Muscle layer of duodenum (tissue), 2 donors: ENCODE results near the gene KLHL21.

Source experiments
- H3K27ac ChIP-seq: one replicate; pipeline ENCODE4 v1.7.0; 2013; ENCODE audit warnings: mild to moderate bottlenecking, low read length
- H3K27me3 ChIP-seq: one replicate; pipeline ENCODE4 v1.7.0; 2013; ENCODE audit warnings: low read depth, mild to moderate bottlenecking, control low read depth, low read length
- H3K36me3 ChIP-seq, 2 donors: one replicate each; pipeline ENCODE4 v1.7.0; 2013; ENCODE audit warnings: low read length in 2 of 2, control low read depth in 1 of 2, mild to moderate bottlenecking in 1 of 2; ENCODE audit not compliant: insufficient read depth in 2 of 2, control insufficient read depth in 1 of 2
- H3K4me1 ChIP-seq, 2 donors: one replicate each; pipeline ENCODE4 v1.7.0; 2013; ENCODE audit warnings: low read length in 2 of 2, mild to moderate bottlenecking in 2 of 2, control low read depth in 1 of 2, moderate library complexity in 1 of 2; ENCODE audit not compliant: insufficient read depth in 2 of 2, control insufficient read depth in 1 of 2
- H3K4me3 ChIP-seq, 2 donors: one replicate each; pipeline ENCODE4 v1.7.0; 2013; ENCODE audit warnings: low read length in 2 of 2, low read depth in 1 of 2, mild to moderate bottlenecking in 1 of 2
- H3K9me3 ChIP-seq, 2 donors: one replicate each; pipeline ENCODE4 v1.7.0; 2013; ENCODE audit warnings: low read length in 2 of 2, control low read depth in 1 of 2, mild to moderate bottlenecking in 1 of 2; ENCODE audit not compliant: control insufficient read depth in 1 of 2
- donor health status: healthy.

The KLHL21 gene

GRCh38 chr1:6579374-6580118, 23.1 kb downstream of the KLHL21 start, which contains the start of gene ZBTB48:
Gene ZBTB48, plus strand, starts transcription at chr1:6579994. Its CDS starts 616 bp downstream, at chr1:6580610.
- Histone ChIP-seq H3K36me3 (no peaks in the 10 kb centered on the region), H3K27me3 (no peaks in the 10 kb centered on the region), H3K4me3 (peak within 1 kb of the TSS; percentile 79 to 82), H3K4me1 (peaks cover 16 to 21% of the 10 kb centered on the region in 2 donors), H3K27ac (peak within 1 kb of the TSS; percentile 88), H3K9me3 (no peaks in the 10 kb centered on the region)

- Histone ChIP-seq H3K36me3 (no peaks in the 10 kb centered on the region), H3K4me1 (peaks cover 16 to 21% of the 10 kb centered on the region in 2 donors), H3K27me3 (no peaks in the 10 kb centered on the region), H3K27ac (peak overlapping the region; percentile 88), H3K9me3 (no peaks in the 10 kb centered on the region), H3K4me3 (peak overlapping the region; percentile 44 to 82)
Measured at GRCh38 chr1:6578624-6579373, 23.9 kb downstream of the KLHL21 start.

GRCh38 chr1:6577831-6578525, 24.7 kb downstream of the KLHL21 start:
- Histone ChIP-seq H3K27ac (no peak overlapping the region), H3K9me3 (no peaks in the 10 kb centered on the region), H3K4me1 (peaks cover 16 to 21% of the 10 kb centered on the region in 2 donors), H3K4me3 (no peak overlapping the region), H3K27me3 (no peaks in the 10 kb centered on the region), H3K36me3 (no peaks in the 10 kb centered on the region)

GRCh38 chr1:6574818-6575217, 27.9 kb downstream of the KLHL21 start:
- no peaks in the 10 kb centered on the region for H3K27me3 ChIP-seq
- peaks cover 5% of the 10 kb centered on the region in 2 donors for H3K4me1 ChIP-seq
- H3K4me3 ChIP-seq, result no peak overlapping the region
- H3K9me3 ChIP-seq, result peaks cover 0 to 4% of the 10 kb centered on the region in 2 donors
- no peak overlapping the region for H3K27ac ChIP-seq
- no peaks in the 10 kb centered on the region for H3K36me3 ChIP-seq

- H3K27ac ChIP-seq, result no peak overlapping the region
- H3K36me3 ChIP-seq, result no peaks in the 10 kb centered on the region
- no peaks in the 10 kb centered on the region for H3K27me3 ChIP-seq
- peaks cover 0 to 4% of the 10 kb centered on the region in 2 donors for H3K9me3 ChIP-seq
- H3K4me3 ChIP-seq, result no peak overlapping the region
- peaks cover 1 to 2% of the 10 kb centered on the region in 2 donors for H3K4me1 ChIP-seq
Measured at GRCh38 chr1:6574025-6574620, 28.5 kb downstream of the KLHL21 start.

- Histone ChIP-seq H3K36me3 (no peaks in the 10 kb centered on the region), H3K9me3 (peaks cover 0 to 4% of the 10 kb centered on the region in 2 donors), H3K27ac (no peak overlapping the region), H3K4me3 (no peak overlapping the region), H3K27me3 (no peaks in the 10 kb centered on the region), H3K4me1 (no peaks in the 10 kb centered on the region)
Measured at GRCh38 chr1:6572653-6573383, 29.9 kb downstream of the KLHL21 start.

- no peaks in the 10 kb centered on the region for H3K27me3 ChIP-seq
- H3K9me3 ChIP-seq, result peaks cover 0 to 4% of the 10 kb centered on the region in 2 donors
- H3K36me3 ChIP-seq, result no peaks in the 10 kb centered on the region
- H3K27ac ChIP-seq, result no peak overlapping the region
- H3K4me1 ChIP-seq, result no peaks in the 10 kb centered on the region
- H3K4me3 ChIP-seq, result no peak overlapping the region
Measured at GRCh38 chr1:6570987-6571386, 31.7 kb downstream of the KLHL21 start.

GRCh38 chr1:6570100-6570499, 32.6 kb downstream of the KLHL21 start:
- Histone ChIP-seq H3K27ac (no peak overlapping the region), H3K27me3 (no peaks in the 10 kb centered on the region), H3K4me1 (no peaks in the 10 kb centered on the region), H3K36me3 (no peaks in the 10 kb centered on the region), H3K4me3 (no peak overlapping the region), H3K9me3 (peaks cover 0 to 4% of the 10 kb centered on the region in 2 donors)

- Histone ChIP-seq H3K27ac (no peak overlapping the region), H3K27me3 (no peaks in the 10 kb centered on the region), H3K4me1 (no peaks in the 10 kb centered on the region), H3K9me3 (peaks cover 0 to 4% of the 10 kb centered on the region in 2 donors), H3K36me3 (no peaks in the 10 kb centered on the region), H3K4me3 (no peak overlapping the region)
Measured at GRCh38 chr1:6569033-6569432, 33.6 kb downstream of the KLHL21 start.

- no peaks in the 10 kb centered on the region for H3K36me3 ChIP-seq
- H3K4me1 ChIP-seq, result peaks cover 0 to 2% of the 10 kb centered on the region in 2 donors
- no peak overlapping the region for H3K27ac ChIP-seq
- no peaks in the 10 kb centered on the region for H3K9me3 ChIP-seq
- no peaks in the 10 kb centered on the region for H3K27me3 ChIP-seq
- no peak overlapping the region for H3K4me3 ChIP-seq
Measured at GRCh38 chr1:6560267-6560666, 42.4 kb downstream of the KLHL21 start.
